SK-N-SH treated with all-trans-retinoic acid at 6 μM for 48 hours (cell line): Measurements from ENCODE around the gene MAML3.

Source experiments
- ATAC-seq: fragments of 200-7000 bp; cut with Tn5 transposase; 3 replicates; pipeline ENCODE4 v1.9.1; 2020; ENCODE audit warnings: mild to moderate bottlenecking, moderate library complexity
- ARNTL ChIP-seq: fragments of 450-650 bp; formaldehyde crosslinking; IDR thresholded peaks from 2 replicates; pipeline ENCODE4 v1.5.0; 2020; ENCODE audit warnings: low read depth, mild to moderate bottlenecking, moderate library complexity, borderline replicate concordance
- BACH2 ChIP-seq: fragments of 250-450 bp; sonication (Bioruptor Pico); IDR thresholded peaks from 2 replicates; pipeline ENCODE4 v1.9.0; 2021; ENCODE audit warnings: mild to moderate bottlenecking, borderline replicate concordance
- CREB5 ChIP-seq: fragments of 250-450 bp; sonication (Bioruptor Pico); IDR thresholded peaks from 2 replicates; pipeline ENCODE4 v1.5.1; 2020; ENCODE audit warnings: low read depth, mild to moderate bottlenecking, moderate library complexity
- CSDC2 ChIP-seq: fragments of 250-450 bp; sonication (Bioruptor Pico); IDR thresholded peaks from 2 replicates; pipeline ENCODE4 v1.5.0; 2020; ENCODE audit warnings: mild to moderate bottlenecking, moderate library complexity
- CSRNP3 ChIP-seq: fragments of 250-450 bp; sonication (Bioruptor Pico); IDR thresholded peaks from 2 replicates; pipeline ENCODE4 v1.5.1; 2021; ENCODE audit warnings: mild to moderate bottlenecking, moderate library complexity
- ESRRG ChIP-seq: fragments of 250-450 bp; sonication (Bioruptor Pico); IDR thresholded peaks from 2 replicates; pipeline ENCODE4 v1.6.1; 2021; ENCODE audit warnings: mild to moderate bottlenecking
- GLIS3 ChIP-seq: fragments of 250-450 bp; sonication (Bioruptor Pico); IDR thresholded peaks from 2 replicates; pipeline ENCODE4 v1.5.0; 2020; ENCODE audit warnings: mild to moderate bottlenecking, moderate library complexity
- ISL1 ChIP-seq: fragments of 250-450 bp; sonication (Bioruptor Pico); IDR thresholded peaks from 2 replicates; pipeline ENCODE4 v2.1.2; 2022; ENCODE audit warnings: mild to moderate bottlenecking, moderate library complexity
- OSR1 ChIP-seq: fragments of 250-450 bp; sonication (Bioruptor Pico); IDR thresholded peaks from 2 replicates; pipeline ENCODE4 v1.8.0; 2022; ENCODE audit warnings: moderate library complexity, mild to moderate bottlenecking, inconsistent platforms
- PATZ1 ChIP-seq: fragments of 250-450 bp; sonication (Bioruptor Pico); IDR thresholded peaks from 2 replicates; pipeline ENCODE4 v1.8.0; 2020; ENCODE audit warnings: mild to moderate bottlenecking, moderate library complexity, borderline replicate concordance
- POU6F1 ChIP-seq: fragments of 250-450 bp; sonication (Bioruptor Pico); IDR thresholded peaks from 2 replicates; pipeline ENCODE4 v1.8.0; 2021; ENCODE audit warnings: low read depth, mild to moderate bottlenecking, moderate library complexity, borderline replicate concordance
- PPARA ChIP-seq: fragments of 250-450 bp; sonication (Bioruptor Pico); IDR thresholded peaks from 2 replicates; pipeline ENCODE4 v1.5.0; 2020; ENCODE audit warnings: mild to moderate bottlenecking, borderline replicate concordance
- RARB ChIP-seq: fragments of 250-450 bp; sonication (Bioruptor Pico); IDR thresholded peaks from 2 replicates; pipeline ENCODE4 v1.8.0; 2021; ENCODE audit warnings: mild to moderate bottlenecking, moderate library complexity
- SNAI2 ChIP-seq: fragments of 250-450 bp; sonication (Bioruptor Pico); IDR thresholded peaks from 2 replicates; pipeline ENCODE4 v1.5.0; 2020; ENCODE audit warnings: mild to moderate bottlenecking, moderate library complexity
- TCF4 ChIP-seq: fragments of 250-450 bp; sonication (Bioruptor Pico); IDR thresholded peaks from 2 replicates; pipeline ENCODE4 v1.8.0; 2021; ENCODE audit warnings: mild to moderate bottlenecking, moderate library complexity, borderline replicate concordance
- TOX ChIP-seq: fragments of 250-450 bp; sonication (Bioruptor Pico); IDR thresholded peaks from 2 replicates; pipeline ENCODE4 v1.8.0; 2021; ENCODE audit warnings: mild to moderate bottlenecking, moderate library complexity, borderline replicate concordance
- TSHZ2 ChIP-seq: fragments of 250-450 bp; sonication (Bioruptor Pico); IDR thresholded peaks from 2 replicates; pipeline ENCODE4 v1.5.0; 2020; ENCODE audit warnings: mild to moderate bottlenecking, moderate library complexity
- ZC3H10 ChIP-seq: fragments of 250-450 bp; sonication (Bioruptor Pico); IDR thresholded peaks from 2 replicates; pipeline ENCODE4 v1.5.1; 2021; ENCODE audit warnings: mild to moderate bottlenecking, moderate library complexity
- ZFP3 ChIP-seq: fragments of 250-450 bp; sonication (Bioruptor Pico); IDR thresholded peaks from 2 replicates; pipeline ENCODE4 v1.5.0; 2020; ENCODE audit warnings: mild to moderate bottlenecking, moderate library complexity
- ZFP30 ChIP-seq: fragments of 450-650 bp; formaldehyde crosslinking; IDR thresholded peaks from 2 replicates; pipeline ENCODE4 v1.5.0; 2022; ENCODE audit warnings: mild to moderate bottlenecking, moderate library complexity
- ZNF565 ChIP-seq: fragments of 450-650 bp; formaldehyde crosslinking; conservative IDR thresholded peaks from 2 replicates; pipeline ENCODE4 v1.5.0; 2020; ENCODE audit warnings: low read depth, mild to moderate bottlenecking, moderate library complexity
- ZNF70 ChIP-seq: fragments of 450-650 bp; formaldehyde crosslinking; IDR thresholded peaks from 2 replicates; pipeline ENCODE4 v1.5.0; 2020; ENCODE audit warnings: mild to moderate bottlenecking, moderate library complexity
- ZNF8 ChIP-seq: fragments of 450-650 bp; formaldehyde crosslinking; IDR thresholded peaks from 2 replicates; pipeline ENCODE4 v1.5.0; 2020; ENCODE audit warnings: mild to moderate bottlenecking, moderate library complexity

The MAML3 gene

GRCh38 chr4:139823746-139824145 lies 330.2 kb downstream of the MAML3 start:
- ATAC-seq = no peak
- TF ChIP-seq TSHZ2 (CRISPR knock-in tag) (no peak), TCF4 (no peak), GLIS3 (CRISPR knock-in tag) (no peak), TOX (CRISPR knock-in tag) (no peak), ZC3H10 (CRISPR knock-in tag) (no peak), ZFP30 (CRISPR knock-in tag) (no peak), ZFP3 (CRISPR knock-in tag) (no peak), ZNF565 (CRISPR knock-in tag) (no peak), ARNTL (CRISPR knock-in tag) (no peak), ISL1 (CRISPR knock-in tag) (no peak), CSDC2 (CRISPR knock-in tag) (no peak), BACH2 (CRISPR knock-in tag) (no peak), POU6F1 (CRISPR knock-in tag) (no peak), OSR1 (no peak), RARB (CRISPR knock-in tag) (no peak), SNAI2 (no peak), PATZ1 (CRISPR knock-in tag) (no peak), ZNF70 (CRISPR knock-in tag) (no peak), PPARA (CRISPR knock-in tag) (no peak), ZNF8 (CRISPR knock-in tag) (no peak)

- TF ChIP-seq ZFP30 (CRISPR knock-in tag) (no peak), ZFP3 (CRISPR knock-in tag) (no peak), RARB (CRISPR knock-in tag) (no peak), OSR1 (no peak), ESRRG (CRISPR knock-in tag) (no peak), CSDC2 (CRISPR knock-in tag) (no peak)
- ATAC-seq = no peak
These were observed 330.6 kb downstream of the MAML3 start for GRCh38 chr4:139823345-139823744.

- ATAC-seq = no peak
- TF ChIP-seq PPARA (CRISPR knock-in tag) (no peak), SNAI2 (no peak), ZFP30 (CRISPR knock-in tag) (no peak), TCF4 (no peak)
- TF ChIP-seq, all 23 proteins: peak for 0
These were observed 331.6 kb downstream of the MAML3 start for GRCh38 chr4:139822391-139822790.

- no peak for ATAC-seq
These were observed 334.9 kb downstream of the MAML3 start for GRCh38 chr4:139819082-139819481.

More at GRCh38 chr4:139819082-139819481, 334.9 kb downstream of the MAML3 start:
- TF ChIP-seq CREB5 (CRISPR knock-in tag) = no peak
- no peak for TF ChIP-seq ESRRG (CRISPR knock-in tag)
- no peak for TF ChIP-seq SNAI2
- no peak for TF ChIP-seq CSRNP3 (CRISPR knock-in tag)
- no peak for TF ChIP-seq ZFP3 (CRISPR knock-in tag)
- no peak for TF ChIP-seq OSR1
- TF ChIP-seq ZFP30 (CRISPR knock-in tag) = no peak
- no peak for TF ChIP-seq ZNF70 (CRISPR knock-in tag)
- no peak for TF ChIP-seq POU6F1 (CRISPR knock-in tag)
- TF ChIP-seq PPARA (CRISPR knock-in tag) = no peak
- no peak for TF ChIP-seq ISL1 (CRISPR knock-in tag)
- TF ChIP-seq ZNF8 (CRISPR knock-in tag) = no peak
- no peak for TF ChIP-seq BACH2 (CRISPR knock-in tag)
- no peak for TF ChIP-seq GLIS3 (CRISPR knock-in tag)
- TF ChIP-seq TCF4 = no peak
- no peak for TF ChIP-seq RARB (CRISPR knock-in tag)
- TF ChIP-seq ZNF565 (CRISPR knock-in tag) = no peak
- no peak for TF ChIP-seq ARNTL (CRISPR knock-in tag)
- no peak for TF ChIP-seq TOX (CRISPR knock-in tag)
- no peak for TF ChIP-seq ZC3H10 (CRISPR knock-in tag)
